Trophoblast cell (in vitro differentiated cells and primary cell): ENCODE results near the gene TMX4. TPM values are rescaled to one million over a fixed set of nuclear protein-coding genes. Genes with fewer than 3 reads are reported as not detected.

Source experiments
- DNase-seq, 2 donors: peaks; one replicate each; pipeline ENCODE4 v3.0.0-alpha.2; 2016
- H2AFZ ChIP-seq: 2 replicates; pipeline ENCODE4 v1.6.1; 2013; ENCODE audit warnings: low read length, moderate library complexity, mild to moderate bottlenecking; ENCODE audit not compliant: insufficient read depth, poor library complexity
- H2AK5ac ChIP-seq: 2 replicates; pipeline ENCODE4 v1.6.1; 2013; ENCODE audit warnings: mild to moderate bottlenecking, low read length
- H2BK120ac ChIP-seq: 2 replicates; pipeline ENCODE4 v1.6.1; 2013; ENCODE audit warnings: low read length, mild to moderate bottlenecking, moderate library complexity; ENCODE audit not compliant: insufficient read depth, poor library complexity
- H2BK12ac ChIP-seq: 2 replicates; pipeline ENCODE4 v1.6.1; 2013; ENCODE audit warnings: mild to moderate bottlenecking, low read length, moderate library complexity
- H2BK5ac ChIP-seq: 2 replicates; pipeline ENCODE4 v1.6.1; 2013; ENCODE audit warnings: low read length, low read depth, moderate library complexity, mild to moderate bottlenecking; ENCODE audit not compliant: poor library complexity
- H3K14ac ChIP-seq: 2 replicates; pipeline ENCODE4 v1.6.1; 2013; ENCODE audit warnings: mild to moderate bottlenecking, low read length
- H3K18ac ChIP-seq: 2 replicates; pipeline ENCODE4 v1.6.1; 2013; ENCODE audit warnings: mild to moderate bottlenecking, low read length
- H3K23ac ChIP-seq: 2 replicates; pipeline ENCODE4 v1.6.1; 2013; ENCODE audit warnings: low read length
- H3K27ac ChIP-seq: 2 replicates; pipeline ENCODE4 v1.5.1; 2013; ENCODE audit warnings: low read depth, mild to moderate bottlenecking, inconsistent platforms, low read length, moderate library complexity
- H3K27me3 ChIP-seq: 2 replicates; pipeline ENCODE4 v1.6.1; 2013; ENCODE audit warnings: inconsistent platforms, mild to moderate bottlenecking, low read length, moderate library complexity; ENCODE audit not compliant: insufficient read depth
- H3K36me3 ChIP-seq, 2 experiments: 1 replicate in 1 of 2; 2 replicates in 1 of 2; pipeline ENCODE4 v1.6.1; 2013; ENCODE audit warnings: low read length in 2 of 2, mild to moderate bottlenecking in 2 of 2, moderate library complexity in 1 of 2; ENCODE audit not compliant: insufficient read depth in 2 of 2, control insufficient read depth in 1 of 2
- H3K4ac ChIP-seq: 2 replicates; pipeline ENCODE4 v1.6.1; 2013; ENCODE audit warnings: low read depth, mild to moderate bottlenecking, low read length, moderate library complexity
- H3K4me1 ChIP-seq, 2 experiments: 1 replicate in 1 of 2; 2 replicates in 1 of 2; pipeline ENCODE4 v1.6.1; 2013; ENCODE audit warnings: low read length in 2 of 2, mild to moderate bottlenecking in 2 of 2, moderate library complexity in 1 of 2; ENCODE audit not compliant: insufficient read depth in 2 of 2, control insufficient read depth in 1 of 2
- H3K4me2 ChIP-seq: 2 replicates; pipeline ENCODE4 v1.6.1; 2013; ENCODE audit warnings: inconsistent platforms, mild to moderate bottlenecking, low read length, moderate library complexity
- H3K4me3 ChIP-seq: 2 replicates; pipeline ENCODE4 v1.5.1; 2013; ENCODE audit warnings: mild to moderate bottlenecking, low read depth, low read length, inconsistent platforms
- H3K79me1 ChIP-seq: one replicate; pipeline ENCODE4 v1.6.1; 2013; ENCODE audit warnings: low read length
- H3K79me2 ChIP-seq: 2 replicates; pipeline ENCODE4 v1.6.1; 2013; ENCODE audit warnings: low read length, mild to moderate bottlenecking; ENCODE audit not compliant: control insufficient read depth, insufficient read depth, poor library complexity
- H3K9ac ChIP-seq: 2 replicates; pipeline ENCODE4 v1.6.1; 2013; ENCODE audit warnings: mild to moderate bottlenecking, low read length
- H3K9me3 ChIP-seq: 2 replicates; pipeline ENCODE4 v1.6.1; 2013; ENCODE audit warnings: low read depth, mild to moderate bottlenecking, control low read depth, inconsistent platforms, low read length; ENCODE audit not compliant: insufficient read depth
- H4K12ac ChIP-seq: 2 replicates; pipeline ENCODE4 v1.6.1; 2013; ENCODE audit warnings: low read depth, mild to moderate bottlenecking, low read length, moderate library complexity
- H4K8ac ChIP-seq: 2 replicates; pipeline ENCODE4 v1.6.1; 2013; ENCODE audit warnings: low read depth, mild to moderate bottlenecking, low read length, moderate library complexity
- H4K91ac ChIP-seq: one replicate; pipeline ENCODE4 v1.6.1; 2013; ENCODE audit warnings: low read depth, mild to moderate bottlenecking, low read length, moderate library complexity
- WGBS: extraction: QIAGEN DNeasy Blood & Tissue Kit; methylation state at CpG from one replicate; pipeline ENCODE4 v1.1.7; 2013; ENCODE audit warnings: missing lambda C conversion rate; ENCODE audit not compliant: insufficient read length, insufficient coverage; ENCODE audit errors: extremely low coverage; 5-methylcytosine and 5-hydroxymethylcytosine counted together
- polyA plus RNA-seq: library from polyadenylated mRNA; stranded (reverse); fragments of 200-250 nt; gene quantifications from 2 replicates; pipeline ENCODE4 v1.2.3, GENCODE V29; 2013

TMX4 gene
- polyA plus RNA-seq, result 6.3 and 6.5 TPM in 2 replicates

DNA sequence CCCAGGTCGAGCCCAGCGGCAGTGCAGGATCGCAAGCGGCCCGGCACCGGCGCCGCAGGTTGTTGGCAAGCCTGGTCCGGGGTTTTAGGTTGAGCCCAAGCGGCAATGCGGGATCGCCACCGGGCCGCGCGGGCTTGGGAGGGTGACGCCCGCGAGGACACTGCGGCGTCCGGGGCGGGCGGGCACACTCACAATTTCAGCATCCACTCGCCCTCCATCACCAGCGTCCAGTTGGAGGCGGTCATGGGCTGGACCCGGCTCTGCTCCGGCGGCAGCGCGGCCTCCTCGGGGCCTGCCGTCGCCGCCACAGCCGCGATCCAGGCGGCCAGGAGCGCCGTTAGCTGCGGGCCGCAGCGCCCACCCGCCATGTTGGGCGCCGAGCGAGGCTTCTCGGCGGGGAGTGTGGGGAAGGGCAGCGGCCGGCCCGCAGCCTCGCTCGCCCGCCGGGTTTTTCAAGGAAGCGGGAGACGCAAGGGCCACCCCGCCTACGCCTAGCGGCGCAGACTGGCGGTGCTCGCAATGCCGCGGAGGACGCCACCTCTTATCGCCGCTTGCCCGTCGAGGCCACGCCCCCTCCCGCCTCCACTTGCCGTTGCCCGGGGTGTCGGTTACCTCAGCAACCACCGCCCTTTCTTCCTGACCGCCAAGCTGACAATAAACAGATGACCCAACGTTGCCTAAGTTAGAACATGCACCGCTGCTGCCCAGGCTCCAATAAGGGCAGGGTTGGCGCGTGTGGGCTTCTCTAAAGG, at the start of gene TMX4:
TSS of gene TMX4 (minus strand) at position 516 of the 752 bp plus-strand sequence. CDS start at position 368, 148 bp downstream.
- Histone ChIP-seq H3K27me3 (no peaks in the 10 kb centered on the region), H3K4me3 (peak within 1 kb of the TSS; percentile 92), H2BK12ac (peak within 1 kb of the TSS; percentile 75), H4K91ac (peak within 1 kb of the TSS; percentile 91), H3K18ac (peak within 1 kb of the TSS; percentile 83), H3K4ac (peak within 1 kb of the TSS; percentile 60), H3K9me3 (no peaks in the 10 kb centered on the region), H3K27ac (peak within 1 kb of the TSS; percentile 86), H2BK120ac (peak within 1 kb of the TSS; percentile 94), H3K4me1 (no peaks in the 10 kb centered on the region), H3K79me1 (peaks cover 6% of the 10 kb centered on the region), H3K14ac (peak within 1 kb of the TSS; percentile 93), H2AFZ (peak within 1 kb of the TSS; percentile 89), H4K8ac (peak within 1 kb of the TSS; percentile 61), H3K9ac (peak within 1 kb of the TSS; percentile 92), H4K12ac (peak within 1 kb of the TSS; percentile 87), H2BK5ac (peak within 1 kb of the TSS; percentile 91), H2AK5ac (no peak within 1 kb of the TSS), H3K36me3 (no peaks in the 10 kb centered on the region), H3K79me2 (peaks cover 5% of the 10 kb centered on the region), H3K4me2 (peak within 1 kb of the TSS; percentile 93), H3K23ac (no peak within 1 kb of the TSS)
- no CpG with 5 or more reads among the region's 83 CpGs for WGBS
- DNase-seq, result peak; percentile 97 to 98

DNA sequence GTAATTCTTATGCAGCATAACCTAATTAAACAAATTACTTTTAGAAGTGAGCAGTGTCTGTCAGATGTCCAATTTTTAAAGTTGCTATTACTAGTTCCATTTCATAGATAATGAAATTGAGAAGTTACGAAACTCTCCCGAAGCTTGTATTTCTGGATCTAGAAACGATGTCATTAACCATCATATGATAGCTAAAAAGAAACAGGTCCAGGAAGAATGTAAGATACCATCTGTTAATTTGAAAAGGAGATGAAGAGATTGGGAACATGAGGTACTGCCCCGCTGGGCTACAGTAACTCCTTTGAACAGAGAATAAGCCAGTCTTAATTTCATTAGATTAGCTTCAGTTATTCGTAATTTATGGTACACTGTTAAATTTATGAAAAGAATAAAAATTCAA, 47.5 kb upstream of the TMX4 start:
- WGBS, result no CpG with 5 or more reads among the region's 5 CpGs

GRCh38 chr20:8066662-8067061, 47.1 kb upstream of the TMX4 start:
- peak in 1 of 2 donors; percentile 45 for DNase-seq
- Histone ChIP-seq H2BK12ac (no peak overlapping the region), H2BK5ac (no peak overlapping the region)

More for the DNA sequence above, 47.5 kb upstream of the TMX4 start:
- no peak overlapping the region for H4K12ac ChIP-seq
- no peak overlapping the region for H2BK5ac ChIP-seq
- no peak overlapping the region for H3K4ac ChIP-seq
- no peaks in the 10 kb centered on the region for H3K79me1 ChIP-seq
- no peaks in the 10 kb centered on the region for H3K36me3 ChIP-seq
- H2BK120ac ChIP-seq, result no peak overlapping the region
- H3K9me3 ChIP-seq, result no peaks in the 10 kb centered on the region
- H3K79me2 ChIP-seq, result no peaks in the 10 kb centered on the region
- no peak overlapping the region for H3K4me2 ChIP-seq
- H2AFZ ChIP-seq, result no peak overlapping the region
- H3K27me3 ChIP-seq, result no peaks in the 10 kb centered on the region
- H3K23ac ChIP-seq, result no peak overlapping the region
- H3K9ac ChIP-seq, result no peak overlapping the region
- no peak overlapping the region for H4K91ac ChIP-seq
- H2AK5ac ChIP-seq, result no peak overlapping the region
- no peak overlapping the region for H3K27ac ChIP-seq
- no peak overlapping the region for H4K8ac ChIP-seq
- DNase-seq, result peak in 1 of 2 donors; percentile 71
- no peaks in the 10 kb centered on the region for H3K4me1 ChIP-seq
- no peak overlapping the region for H3K18ac ChIP-seq
- H3K14ac ChIP-seq, result no peak overlapping the region
- no peak overlapping the region for H2BK12ac ChIP-seq
- H3K4me3 ChIP-seq, result no peak overlapping the region

GRCh38 chr20:8065691-8066090, 46.1 kb upstream of the TMX4 start:
- WGBS, result no CpG with 5 or more reads among the region's 2 CpGs
- no peak overlapping the region for H4K12ac ChIP-seq
- no peak overlapping the region for H4K8ac ChIP-seq
- no peak overlapping the region for H2BK5ac ChIP-seq
- no peak overlapping the region for H3K4ac ChIP-seq
- no peak overlapping the region for H2AK5ac ChIP-seq
- H4K91ac ChIP-seq, result no peak overlapping the region
- no peak overlapping the region for H3K9ac ChIP-seq
- H3K36me3 ChIP-seq, result no peaks in the 10 kb centered on the region
- H3K4me2 ChIP-seq, result no peak overlapping the region
- H2BK12ac ChIP-seq, result no peak overlapping the region
- no peaks in the 10 kb centered on the region for H3K4me1 ChIP-seq
- no peak overlapping the region for H2AFZ ChIP-seq
- no peak overlapping the region for H3K4me3 ChIP-seq
- H3K79me2 ChIP-seq, result no peaks in the 10 kb centered on the region
- no peak overlapping the region for H3K14ac ChIP-seq
- H3K27ac ChIP-seq, result no peak overlapping the region
- H3K27me3 ChIP-seq, result no peaks in the 10 kb centered on the region
- no peak overlapping the region for H3K23ac ChIP-seq
- no peak overlapping the region for H2BK120ac ChIP-seq
- no peaks in the 10 kb centered on the region for H3K9me3 ChIP-seq
- no peaks in the 10 kb centered on the region for H3K79me1 ChIP-seq
- H3K18ac ChIP-seq, result no peak overlapping the region
- no peak for DNase-seq

More at GRCh38 chr20:8066662-8067061, 47.1 kb upstream of the TMX4 start:
- Histone ChIP-seq H3K9ac (no peak overlapping the region), H2AFZ (no peak overlapping the region), H3K36me3 (no peaks in the 10 kb centered on the region), H3K18ac (no peak overlapping the region), H4K8ac (no peak overlapping the region), H2BK120ac (no peak overlapping the region), H3K4me1 (no peaks in the 10 kb centered on the region), H3K27ac (no peak overlapping the region), H3K14ac (no peak overlapping the region), H4K12ac (no peak overlapping the region), H3K23ac (no peak overlapping the region), H3K4me2 (no peak overlapping the region), H3K4me3 (no peak overlapping the region), H3K79me1 (no peaks in the 10 kb centered on the region), H3K4ac (no peak overlapping the region), H3K27me3 (no peaks in the 10 kb centered on the region), H4K91ac (no peak overlapping the region), H3K9me3 (no peaks in the 10 kb centered on the region), H2AK5ac (no peak overlapping the region), H3K79me2 (no peaks in the 10 kb centered on the region)
- WGBS, result no CpG with 5 or more reads among the region's 2 CpGs
